ENCODE measurements around the gene ALPK3. TPM values are rescaled to one million over a fixed set of nuclear protein-coding genes. Genes with fewer than 3 reads are reported as not detected.

The ALPK3 gene
- total and polyA plus RNA-seq, 9 of the 15 experiments (the other 6 are each of a cell fraction or from before 2014, with no cell fraction given) = 0.04 to 1.0 (median 0.07) TPM; not detected in 2

- no peak for TF ChIP-seq ZNF449 (CRISPR knock-in tag; IDR thresholded peaks at IDR 0.05)
- TF ChIP-seq, protein P1, sequence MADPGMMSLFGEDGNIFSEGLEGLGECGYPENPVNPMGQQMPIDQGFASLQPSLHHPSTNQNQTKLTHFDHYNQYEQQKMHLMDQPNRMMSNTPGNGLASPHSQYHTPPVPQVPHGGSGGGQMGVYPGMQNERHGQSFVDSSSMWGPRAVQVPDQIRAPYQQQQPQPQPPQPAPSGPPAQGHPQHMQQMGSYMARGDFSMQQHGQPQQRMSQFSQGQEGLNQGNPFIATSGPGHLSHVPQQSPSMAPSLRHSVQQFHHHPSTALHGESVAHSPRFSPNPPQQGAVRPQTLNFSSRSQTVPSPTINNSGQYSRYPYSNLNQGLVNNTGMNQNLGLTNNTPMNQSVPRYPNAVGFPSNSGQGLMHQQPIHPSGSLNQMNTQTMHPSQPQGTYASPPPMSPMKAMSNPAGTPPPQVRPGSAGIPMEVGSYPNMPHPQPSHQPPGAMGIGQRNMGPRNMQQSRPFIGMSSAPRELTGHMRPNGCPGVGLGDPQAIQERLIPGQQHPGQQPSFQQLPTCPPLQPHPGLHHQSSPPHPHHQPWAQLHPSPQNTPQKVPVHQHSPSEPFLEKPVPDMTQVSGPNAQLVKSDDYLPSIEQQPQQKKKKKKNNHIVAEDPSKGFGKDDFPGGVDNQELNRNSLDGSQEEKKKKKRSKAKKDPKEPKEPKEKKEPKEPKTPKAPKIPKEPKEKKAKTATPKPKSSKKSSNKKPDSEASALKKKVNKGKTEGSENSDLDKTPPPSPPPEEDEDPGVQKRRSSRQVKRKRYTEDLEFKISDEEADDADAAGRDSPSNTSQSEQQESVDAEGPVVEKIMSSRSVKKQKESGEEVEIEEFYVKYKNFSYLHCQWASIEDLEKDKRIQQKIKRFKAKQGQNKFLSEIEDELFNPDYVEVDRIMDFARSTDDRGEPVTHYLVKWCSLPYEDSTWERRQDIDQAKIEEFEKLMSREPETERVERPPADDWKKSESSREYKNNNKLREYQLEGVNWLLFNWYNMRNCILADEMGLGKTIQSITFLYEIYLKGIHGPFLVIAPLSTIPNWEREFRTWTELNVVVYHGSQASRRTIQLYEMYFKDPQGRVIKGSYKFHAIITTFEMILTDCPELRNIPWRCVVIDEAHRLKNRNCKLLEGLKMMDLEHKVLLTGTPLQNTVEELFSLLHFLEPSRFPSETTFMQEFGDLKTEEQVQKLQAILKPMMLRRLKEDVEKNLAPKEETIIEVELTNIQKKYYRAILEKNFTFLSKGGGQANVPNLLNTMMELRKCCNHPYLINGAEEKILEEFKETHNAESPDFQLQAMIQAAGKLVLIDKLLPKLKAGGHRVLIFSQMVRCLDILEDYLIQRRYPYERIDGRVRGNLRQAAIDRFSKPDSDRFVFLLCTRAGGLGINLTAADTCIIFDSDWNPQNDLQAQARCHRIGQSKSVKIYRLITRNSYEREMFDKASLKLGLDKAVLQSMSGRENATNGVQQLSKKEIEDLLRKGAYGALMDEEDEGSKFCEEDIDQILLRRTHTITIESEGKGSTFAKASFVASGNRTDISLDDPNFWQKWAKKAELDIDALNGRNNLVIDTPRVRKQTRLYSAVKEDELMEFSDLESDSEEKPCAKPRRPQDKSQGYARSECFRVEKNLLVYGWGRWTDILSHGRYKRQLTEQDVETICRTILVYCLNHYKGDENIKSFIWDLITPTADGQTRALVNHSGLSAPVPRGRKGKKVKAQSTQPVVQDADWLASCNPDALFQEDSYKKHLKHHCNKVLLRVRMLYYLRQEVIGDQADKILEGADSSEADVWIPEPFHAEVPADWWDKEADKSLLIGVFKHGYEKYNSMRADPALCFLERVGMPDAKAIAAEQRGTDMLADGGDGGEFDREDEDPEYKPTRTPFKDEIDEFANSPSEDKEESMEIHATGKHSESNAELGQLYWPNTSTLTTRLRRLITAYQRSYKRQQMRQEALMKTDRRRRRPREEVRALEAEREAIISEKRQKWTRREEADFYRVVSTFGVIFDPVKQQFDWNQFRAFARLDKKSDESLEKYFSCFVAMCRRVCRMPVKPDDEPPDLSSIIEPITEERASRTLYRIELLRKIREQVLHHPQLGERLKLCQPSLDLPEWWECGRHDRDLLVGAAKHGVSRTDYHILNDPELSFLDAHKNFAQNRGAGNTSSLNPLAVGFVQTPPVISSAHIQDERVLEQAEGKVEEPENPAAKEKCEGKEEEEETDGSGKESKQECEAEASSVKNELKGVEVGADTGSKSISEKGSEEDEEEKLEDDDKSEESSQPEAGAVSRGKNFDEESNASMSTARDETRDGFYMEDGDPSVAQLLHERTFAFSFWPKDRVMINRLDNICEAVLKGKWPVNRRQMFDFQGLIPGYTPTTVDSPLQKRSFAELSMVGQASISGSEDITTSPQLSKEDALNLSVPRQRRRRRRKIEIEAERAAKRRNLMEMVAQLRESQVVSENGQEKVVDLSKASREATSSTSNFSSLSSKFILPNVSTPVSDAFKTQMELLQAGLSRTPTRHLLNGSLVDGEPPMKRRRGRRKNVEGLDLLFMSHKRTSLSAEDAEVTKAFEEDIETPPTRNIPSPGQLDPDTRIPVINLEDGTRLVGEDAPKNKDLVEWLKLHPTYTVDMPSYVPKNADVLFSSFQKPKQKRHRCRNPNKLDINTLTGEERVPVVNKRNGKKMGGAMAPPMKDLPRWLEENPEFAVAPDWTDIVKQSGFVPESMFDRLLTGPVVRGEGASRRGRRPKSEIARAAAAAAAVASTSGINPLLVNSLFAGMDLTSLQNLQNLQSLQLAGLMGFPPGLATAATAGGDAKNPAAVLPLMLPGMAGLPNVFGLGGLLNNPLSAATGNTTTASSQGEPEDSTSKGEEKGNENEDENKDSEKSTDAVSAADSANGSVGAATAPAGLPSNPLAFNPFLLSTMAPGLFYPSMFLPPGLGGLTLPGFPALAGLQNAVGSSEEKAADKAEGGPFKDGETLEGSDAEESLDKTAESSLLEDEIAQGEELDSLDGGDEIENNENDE (IDR thresholded peaks at IDR 0.05; ENCODE audit: low read depth, low read length) = no peak
- no peak for TF ChIP-seq YBX1 (IDR thresholded peaks at IDR 0.05)
- TF ChIP-seq ZNF41 (CRISPR knock-in tag; conservative IDR thresholded peaks at IDR 0.05) = no peak
- no peak for TF ChIP-seq KLF6 (CRISPR knock-in tag; IDR thresholded peaks at IDR 0.05; ENCODE audit: borderline replicate concordance)
- no peak for TF ChIP-seq HDAC6 (IDR thresholded peaks at IDR 0.05; ENCODE audit: low read depth, low read length)
- no peak for TF ChIP-seq ARID3B (CRISPR knock-in tag; IDR thresholded peaks at IDR 0.05; ENCODE audit: borderline replicate concordance)
- TF ChIP-seq RUNX1 (IDR thresholded peaks at IDR 0.05; ENCODE audit: low read depth) = no peak
- TF ChIP-seq NR4A1 (CRISPR knock-in tag; IDR thresholded peaks at IDR 0.05) = no peak
- TF ChIP-seq NR4A1 (tag; IDR thresholded peaks at IDR 0.05) = no peak
- no peak for TF ChIP-seq HNRNPLL (IDR thresholded peaks at IDR 0.05; ENCODE audit: low read depth, low read length, poor library complexity, severe bottlenecking)
- TF ChIP-seq HES1 (IDR thresholded peaks at IDR 0.05; ENCODE audit: low read depth) = no peak
- no peak for TF ChIP-seq ZNF408 (CRISPR knock-in tag; IDR thresholded peaks at IDR 0.05; ENCODE audit: low read depth)
These were observed 97.9 kb downstream of the ALPK3 start (continued) for GRCh38 chr15:84914909-84915605.

Data from K562 (cell line).